Stimulated activated CD8-positive, alpha-beta memory T cell treated with anti-CD3 and anti-CD28 coated beads, Interleukin-4, amount 100 ng/mL, for 48 hours (primary cell): ENCODE results near the gene CCDC8.
A peak's percentile ranks its signal among the peaks of the same experiment; 100 is the strongest.
"Not testable (repeated sequence)": the region's sequence is repeated elsewhere in the genome, so short reads cannot be mapped to it uniquely, and the experiment has no call there.

ENCODE experiments used
- DNase-seq: peaks from one replicate; pipeline ENCODE4 v3.0.0-alpha.2; 2020

CCDC8 gene, protein sequence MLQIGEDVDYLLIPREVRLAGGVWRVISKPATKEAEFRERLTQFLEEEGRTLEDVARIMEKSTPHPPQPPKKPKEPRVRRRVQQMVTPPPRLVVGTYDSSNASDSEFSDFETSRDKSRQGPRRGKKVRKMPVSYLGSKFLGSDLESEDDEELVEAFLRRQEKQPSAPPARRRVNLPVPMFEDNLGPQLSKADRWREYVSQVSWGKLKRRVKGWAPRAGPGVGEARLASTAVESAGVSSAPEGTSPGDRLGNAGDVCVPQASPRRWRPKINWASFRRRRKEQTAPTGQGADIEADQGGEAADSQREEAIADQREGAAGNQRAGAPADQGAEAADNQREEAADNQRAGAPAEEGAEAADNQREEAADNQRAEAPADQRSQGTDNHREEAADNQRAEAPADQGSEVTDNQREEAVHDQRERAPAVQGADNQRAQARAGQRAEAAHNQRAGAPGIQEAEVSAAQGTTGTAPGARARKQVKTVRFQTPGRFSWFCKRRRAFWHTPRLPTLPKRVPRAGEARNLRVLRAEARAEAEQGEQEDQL

DNA sequence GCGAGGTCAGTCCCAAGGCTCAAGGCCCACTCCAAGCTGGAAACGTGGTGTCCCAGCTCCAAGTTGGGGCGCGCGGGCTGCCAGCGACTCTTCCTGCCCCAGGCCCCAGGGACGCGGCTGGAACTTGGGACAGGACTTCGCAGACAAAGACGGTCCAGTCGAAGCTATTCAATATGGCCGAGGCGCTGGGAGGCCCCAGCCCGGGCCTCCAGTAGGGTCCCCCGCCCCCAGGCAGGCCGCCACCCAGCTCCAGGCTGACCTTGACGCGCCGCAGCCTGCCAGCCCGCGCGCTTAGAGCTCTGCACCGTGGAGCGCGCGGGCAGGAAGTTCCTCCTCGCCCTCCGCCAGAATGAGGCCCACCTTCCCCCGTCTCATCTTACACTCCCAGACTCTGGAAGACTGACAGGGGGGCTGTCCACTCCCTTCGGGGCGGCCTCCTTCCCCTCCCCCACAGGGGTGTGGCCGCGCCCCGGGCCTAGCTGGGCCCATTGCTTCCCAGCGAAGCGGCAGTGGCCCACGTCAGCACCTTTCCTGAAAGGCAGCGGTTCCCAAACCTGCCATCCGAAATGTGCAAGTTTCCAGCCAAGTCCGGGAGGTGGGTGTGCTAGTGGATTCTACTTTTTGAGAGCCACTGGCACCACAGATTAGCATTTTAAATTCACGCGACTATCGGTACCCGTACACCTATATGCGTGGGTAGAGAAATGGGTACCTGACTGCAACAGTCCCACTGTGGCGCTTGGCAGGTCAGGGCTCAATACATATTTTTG lies at the start of gene CCDC8:
CCDC8 (minus strand) TSS at position 303 of the 770 bp plus-strand sequence. CDS start 754 bp downstream, outside the sequence.
- no peak for DNase-seq

DNA sequence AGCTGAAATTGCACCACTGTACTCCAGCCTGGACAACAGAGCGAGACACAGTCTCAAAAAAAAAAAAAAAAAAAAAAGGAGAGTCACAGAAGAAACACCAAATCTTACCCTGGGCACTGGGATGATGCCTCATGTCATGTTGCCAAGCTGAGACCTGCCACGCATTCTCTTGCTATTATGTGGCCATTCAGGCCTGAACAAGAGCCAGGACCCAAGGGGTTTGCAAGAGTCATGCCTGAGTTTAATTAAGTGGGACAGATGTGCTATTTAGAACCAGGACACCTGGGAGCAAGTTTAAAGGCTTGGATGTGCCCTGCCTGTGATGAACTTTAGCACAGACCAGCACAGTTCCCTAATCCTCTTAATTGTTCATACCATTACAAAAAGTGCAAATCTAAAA lies 48.2 kb upstream of the CCDC8 start:
- DNase-seq, result no peak

DNA sequence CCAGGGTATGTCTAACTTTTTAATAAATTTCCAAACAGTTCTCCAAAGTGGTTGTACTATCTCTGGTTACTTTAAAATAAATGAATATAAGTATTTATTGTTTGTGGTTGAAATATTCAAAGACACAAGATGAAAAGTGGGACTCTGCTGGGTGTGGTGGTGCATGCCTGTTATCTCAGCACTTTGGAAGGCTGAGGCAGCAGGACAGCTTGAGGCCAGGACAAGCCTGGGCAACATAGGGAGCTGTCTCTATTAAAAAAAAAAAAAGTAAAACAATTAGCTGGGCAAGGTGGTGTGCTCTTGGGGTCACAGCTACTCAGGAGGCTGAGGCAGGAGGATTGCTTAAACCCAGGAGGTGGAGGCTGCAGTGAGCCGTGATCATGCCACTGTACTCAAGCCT lies 47.6 kb upstream of the CCDC8 start:
- no peak for DNase-seq

DNA sequence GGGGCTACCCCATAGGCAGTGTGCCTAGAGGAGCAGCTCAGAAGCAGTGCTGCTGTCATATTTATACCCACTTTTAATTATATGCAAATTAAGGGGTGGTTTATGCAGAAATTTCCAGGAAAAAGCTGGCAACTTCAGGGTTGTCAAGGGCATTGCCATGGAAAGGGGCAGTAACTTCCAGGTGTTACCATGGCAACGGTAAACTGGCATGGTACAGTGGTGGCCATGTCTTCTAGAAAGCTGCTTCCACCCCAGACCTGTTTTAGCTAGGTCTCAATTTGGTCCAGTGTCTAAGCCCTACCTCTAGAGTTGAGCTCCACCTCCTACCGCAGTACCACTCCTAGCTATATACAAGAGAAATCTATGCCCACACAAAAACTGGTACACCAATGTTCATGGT lies 46.7 kb upstream of the CCDC8 start:
- DNase-seq, result no peak

DNA sequence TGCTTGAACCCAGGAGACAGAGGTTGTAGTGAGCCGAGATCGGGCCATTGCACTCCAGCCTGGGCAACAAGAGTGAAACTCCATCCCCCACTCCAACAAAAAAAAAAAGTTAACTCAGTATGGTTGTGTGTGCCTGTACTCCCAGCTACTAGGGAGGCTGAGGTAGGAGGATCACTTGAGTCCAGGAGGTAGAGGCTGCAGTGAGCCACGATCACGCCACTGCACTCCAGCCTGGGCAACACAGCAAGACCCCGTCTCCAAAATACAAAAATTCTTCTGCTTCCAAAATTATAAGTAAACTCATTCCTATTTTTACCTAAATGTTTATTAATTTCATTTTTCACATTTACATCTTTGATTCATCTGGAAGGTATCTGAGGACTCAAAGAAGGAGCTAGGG lies 43.6 kb upstream of the CCDC8 start:
- no peak for DNase-seq

DNA sequence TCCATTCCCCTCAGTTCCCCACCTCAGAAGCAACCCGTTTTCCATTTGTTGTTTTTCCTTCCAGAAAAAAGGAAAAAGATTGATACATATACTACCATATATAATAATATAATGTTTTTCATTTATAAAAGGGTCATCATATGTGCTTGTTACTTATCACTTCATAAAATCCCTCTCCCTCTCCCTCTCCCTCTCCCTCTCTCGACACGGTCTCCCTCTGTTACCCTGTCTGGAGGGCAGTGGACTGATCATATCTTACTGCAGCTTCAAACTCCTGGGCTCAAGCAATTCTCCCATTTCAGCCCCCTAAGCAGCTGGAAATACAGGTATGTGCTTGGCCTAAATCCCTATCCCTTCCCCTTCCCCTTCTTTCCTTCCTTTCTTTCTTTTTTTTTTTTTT lies 40.9 kb upstream of the CCDC8 start:
- no peak for DNase-seq

DNA sequence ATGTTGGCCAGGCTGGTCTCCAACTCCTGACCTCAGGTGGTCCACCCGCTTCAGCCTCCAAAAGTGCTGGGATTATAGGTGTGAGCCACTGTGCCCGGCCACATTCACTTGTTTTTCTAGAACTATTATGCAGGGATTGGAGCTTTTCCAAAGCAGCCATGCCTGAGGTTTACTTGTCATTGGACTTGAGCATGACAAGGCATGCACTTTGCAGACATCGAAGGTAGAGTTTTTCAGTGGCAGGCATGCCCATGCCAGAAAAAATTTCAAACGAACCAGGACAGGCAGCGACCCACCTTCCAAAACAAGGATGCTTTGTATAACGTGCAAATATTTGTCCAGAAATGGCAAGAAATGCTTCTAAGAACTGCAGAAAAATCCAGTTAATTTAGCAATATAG lies 40.3 kb upstream of the CCDC8 start:
- no peak for DNase-seq

DNA sequence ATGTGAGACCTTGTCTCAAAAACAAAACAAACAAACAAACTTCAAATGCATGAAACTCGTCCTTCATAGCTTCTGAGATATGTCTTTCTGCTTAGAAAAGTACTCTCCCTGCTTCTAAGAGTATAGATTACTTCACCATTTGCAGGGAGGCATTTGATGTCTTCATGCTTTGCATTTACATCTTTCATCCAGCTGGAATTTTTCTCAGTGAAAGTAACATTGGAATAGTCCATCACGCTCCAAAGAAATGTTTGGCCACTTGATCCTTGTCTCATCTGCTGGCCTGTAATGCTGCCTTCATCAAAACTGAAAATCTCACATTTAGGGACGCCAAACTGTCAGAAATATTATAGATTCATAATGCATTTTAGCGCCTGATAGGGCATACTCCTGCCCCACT lies 38.8 kb upstream of the CCDC8 start:
- no peak for DNase-seq

DNA sequence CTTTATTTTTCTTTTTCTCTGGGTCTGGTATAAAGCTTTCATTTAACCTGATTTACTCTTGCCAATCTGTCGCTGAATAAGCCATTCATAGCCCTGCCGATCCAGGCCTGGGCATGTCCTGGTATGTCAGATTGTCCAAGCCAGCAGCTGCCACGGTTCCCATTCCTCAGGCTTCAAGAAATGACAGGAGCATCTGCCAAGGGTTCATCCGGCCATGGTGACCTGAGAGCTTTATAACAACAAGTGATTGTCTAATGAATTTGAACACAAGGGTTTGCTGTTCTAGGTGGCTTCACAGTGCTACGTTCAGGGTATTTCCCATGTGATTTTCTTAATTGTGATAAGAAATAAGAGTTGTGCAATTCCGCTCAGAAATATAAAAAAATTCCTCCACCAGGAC lies 38.0 kb upstream of the CCDC8 start:
- no peak for DNase-seq

DNA sequence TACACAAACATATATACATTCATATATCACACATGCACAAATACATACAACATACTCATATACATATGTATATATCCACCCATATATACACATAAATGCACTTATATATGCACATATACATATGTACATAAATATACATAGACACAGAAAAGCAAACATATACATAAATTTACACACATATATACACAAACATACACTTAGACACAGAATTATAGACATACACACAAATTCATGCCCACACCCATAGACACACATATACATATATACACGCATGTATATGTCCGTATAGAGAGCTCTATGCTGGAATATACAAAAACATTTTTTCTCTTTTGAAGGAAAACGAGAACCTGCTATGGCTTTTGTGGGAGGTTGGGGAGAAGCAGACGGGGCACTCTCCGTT lies 37.4 kb upstream of the CCDC8 start:
- DNase-seq, result no peak

DNA sequence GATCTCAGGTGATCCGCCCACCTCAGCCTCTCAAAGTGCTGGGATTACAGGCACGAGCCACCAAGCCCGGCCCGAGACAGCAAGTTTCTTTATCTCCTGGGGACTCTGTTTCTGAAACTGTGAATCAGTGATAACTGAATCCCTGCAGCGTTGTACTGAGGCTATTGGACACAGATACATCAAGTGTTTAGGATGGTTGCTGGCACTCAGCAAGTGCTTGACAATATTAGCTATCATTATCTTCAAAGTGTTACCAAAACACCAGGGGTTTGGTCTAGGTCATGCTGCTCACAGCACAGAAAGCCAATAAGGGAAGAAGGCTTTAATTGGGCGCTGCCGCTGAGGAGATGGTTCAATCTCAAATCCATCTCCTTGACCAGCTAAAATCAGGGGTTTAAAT lies 35.9 kb upstream of the CCDC8 start:
- DNase-seq, result no peak

DNA sequence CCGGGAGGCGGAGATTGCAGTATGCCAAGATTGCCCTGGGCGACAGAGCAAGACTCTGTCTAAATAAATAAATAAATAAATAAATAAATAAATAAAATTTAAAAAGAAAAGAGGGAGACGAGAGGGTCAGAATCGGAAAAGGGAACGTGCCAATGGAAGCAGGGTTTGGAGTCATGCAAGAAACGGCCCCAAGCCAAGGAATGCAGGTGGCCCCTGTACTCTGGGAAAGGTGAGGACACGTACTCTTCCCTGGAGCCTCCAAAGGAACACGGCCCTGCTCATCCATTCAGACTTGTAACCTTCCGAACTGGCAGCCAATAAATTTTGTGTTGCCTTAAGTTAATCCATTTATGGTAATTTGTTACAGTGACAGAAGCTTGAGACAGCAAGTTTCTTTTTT lies 35.2 kb upstream of the CCDC8 start:
- DNase-seq, result no peak

DNA sequence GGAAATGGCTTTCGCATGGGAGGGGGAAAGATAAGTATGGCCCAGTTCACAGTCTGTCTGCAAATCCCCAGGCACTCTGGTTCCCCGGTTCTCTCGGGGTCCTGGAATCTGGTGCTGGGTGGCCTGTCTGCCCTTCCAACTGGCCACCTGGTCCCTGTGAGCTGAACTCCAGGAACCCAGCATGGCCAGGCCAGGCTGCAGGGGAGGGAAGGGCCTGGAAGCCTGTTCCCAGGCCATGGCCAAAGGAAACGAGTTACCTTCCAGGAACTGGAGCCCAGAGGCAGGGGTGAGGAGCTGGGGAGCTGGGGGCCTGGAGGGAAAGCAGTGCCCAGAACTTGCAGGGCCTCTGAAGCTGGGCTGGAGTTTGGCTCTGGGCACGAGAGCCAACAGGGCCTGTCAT lies 34.5 kb upstream of the CCDC8 start:
- DNase-seq, result no peak

DNA sequence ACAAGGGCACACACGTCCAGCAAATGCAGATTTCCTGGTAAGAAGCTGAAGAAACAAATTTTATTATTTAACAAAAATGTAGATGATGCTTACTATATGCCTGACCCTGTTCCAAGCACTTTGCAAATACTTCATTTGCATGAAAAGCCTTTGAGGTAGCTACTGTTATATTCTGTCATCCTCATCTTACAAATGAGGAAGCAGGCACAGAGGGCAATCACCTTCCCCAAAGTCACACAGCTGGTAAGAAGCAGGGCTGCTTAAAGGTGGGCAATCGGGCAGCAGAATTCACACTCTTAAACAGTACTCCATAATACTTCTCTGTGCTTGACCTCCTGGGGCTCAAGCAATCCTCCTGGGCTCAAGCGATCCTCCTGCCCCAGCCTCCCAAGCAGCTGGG lies 33.6 kb upstream of the CCDC8 start:
- no peak for DNase-seq

DNA sequence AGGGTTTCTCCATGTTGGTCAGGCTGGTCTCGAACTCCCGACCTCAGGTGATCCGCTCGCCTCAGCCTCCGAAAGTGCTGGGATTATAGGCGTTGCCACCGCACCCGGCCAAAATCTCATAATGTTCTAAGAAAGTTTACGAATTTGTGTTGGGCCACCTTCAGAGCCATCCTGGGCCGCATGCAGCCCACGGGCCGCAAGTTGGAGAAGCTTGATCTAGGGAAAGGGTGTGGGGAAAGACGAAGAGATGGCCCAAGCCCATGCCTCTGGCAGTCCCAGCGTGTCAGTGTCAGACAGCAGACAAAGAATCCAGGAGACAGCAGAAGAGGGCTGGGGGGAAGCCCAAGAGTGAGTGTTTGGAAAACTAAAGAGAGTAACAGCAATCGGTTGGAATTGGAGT lies 32.7 kb upstream of the CCDC8 start:
- DNase-seq, result no peak

DNA sequence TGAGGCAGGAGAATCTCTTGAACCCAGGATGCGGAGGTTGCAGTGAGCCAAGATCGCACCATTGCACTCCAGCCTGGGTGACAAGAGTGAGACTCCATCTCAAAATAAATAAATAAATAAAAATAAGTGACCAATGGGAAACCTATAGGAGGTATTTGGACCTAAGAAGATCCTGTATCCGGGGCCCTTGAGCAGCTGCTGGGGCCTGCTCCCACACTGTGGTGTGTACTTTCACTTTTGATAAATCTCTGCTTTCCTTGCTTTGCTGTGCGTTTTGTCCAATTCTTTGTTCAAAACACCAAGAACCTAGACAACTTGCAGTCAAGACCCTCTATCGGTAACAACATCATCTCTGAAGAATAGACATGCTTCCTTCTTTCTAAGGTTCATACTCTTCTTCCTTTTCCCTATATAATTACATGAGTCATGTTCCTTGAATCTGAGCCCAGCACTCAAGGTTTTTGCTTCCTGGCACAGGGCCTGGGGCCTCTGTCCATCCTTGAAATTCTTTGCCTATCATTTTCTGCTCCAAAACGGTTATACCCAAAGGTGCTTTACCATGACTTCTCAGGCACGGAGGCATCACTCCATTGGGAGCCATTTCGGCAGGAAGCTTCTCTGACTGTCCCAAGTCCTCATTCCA lies 29.6 kb upstream of the CCDC8 start:
- no peak for DNase-seq

DNA sequence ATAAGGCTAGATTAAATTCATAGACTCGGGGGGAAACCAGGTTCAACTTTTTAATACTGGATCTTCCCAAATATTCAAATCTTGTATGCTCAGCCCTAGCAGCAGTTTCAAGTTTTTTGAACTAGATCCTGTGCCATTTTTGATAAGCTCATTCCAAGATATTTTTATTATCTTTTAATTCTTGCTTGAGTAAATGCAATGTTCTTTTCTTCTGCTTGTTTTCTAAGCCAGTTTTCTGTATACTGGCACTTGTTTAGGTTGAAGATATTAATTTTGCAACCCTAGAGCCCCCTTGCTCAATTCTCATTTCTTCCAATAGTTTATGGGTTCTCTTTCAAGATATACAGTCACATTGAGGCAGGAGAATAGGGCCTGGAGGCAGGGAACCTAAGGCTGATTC lies 28.5 kb upstream of the CCDC8 start:
- DNase-seq, result no peak

DNA sequence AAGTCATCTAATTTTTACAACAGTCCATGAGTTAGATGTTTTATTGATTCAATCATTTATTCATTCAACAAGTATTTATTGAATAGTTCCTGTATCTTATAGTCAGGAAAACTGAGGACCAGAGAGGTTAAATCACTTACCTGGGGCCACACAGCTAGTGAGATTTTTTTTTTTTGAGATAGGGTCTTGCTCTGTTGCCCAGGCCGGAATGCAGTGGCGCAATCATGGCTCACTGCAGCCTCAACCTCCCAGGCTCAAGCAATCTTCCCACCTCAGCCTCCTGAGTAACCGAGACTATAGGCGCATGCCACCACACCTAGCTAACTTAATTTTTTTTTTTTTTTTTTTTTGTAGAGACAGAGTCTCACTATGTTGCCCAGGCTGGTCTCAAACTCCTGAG lies 22.3 kb upstream of the CCDC8 start:
- DNase-seq, result not testable (repeated sequence)

DNA sequence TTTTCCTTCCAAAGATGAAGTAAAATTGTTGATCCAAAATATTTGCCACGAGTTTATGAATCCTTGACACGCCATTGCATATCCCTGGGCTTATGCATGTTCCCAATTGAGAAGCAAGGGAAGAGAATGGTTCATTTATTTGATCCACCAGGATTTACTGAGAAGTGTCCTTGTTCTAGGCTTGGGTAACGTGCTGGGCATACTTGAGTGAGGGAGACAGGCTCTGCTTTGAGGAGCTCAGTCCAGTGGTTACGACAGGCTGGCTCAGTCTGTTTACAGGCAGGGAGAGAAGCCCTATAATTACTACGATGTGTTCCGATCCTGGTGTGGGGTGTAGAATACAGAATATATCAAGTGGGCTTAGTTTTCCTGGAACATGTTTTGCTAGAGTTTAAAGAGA lies 21.6 kb upstream of the CCDC8 start:
- DNase-seq, result no peak

DNA sequence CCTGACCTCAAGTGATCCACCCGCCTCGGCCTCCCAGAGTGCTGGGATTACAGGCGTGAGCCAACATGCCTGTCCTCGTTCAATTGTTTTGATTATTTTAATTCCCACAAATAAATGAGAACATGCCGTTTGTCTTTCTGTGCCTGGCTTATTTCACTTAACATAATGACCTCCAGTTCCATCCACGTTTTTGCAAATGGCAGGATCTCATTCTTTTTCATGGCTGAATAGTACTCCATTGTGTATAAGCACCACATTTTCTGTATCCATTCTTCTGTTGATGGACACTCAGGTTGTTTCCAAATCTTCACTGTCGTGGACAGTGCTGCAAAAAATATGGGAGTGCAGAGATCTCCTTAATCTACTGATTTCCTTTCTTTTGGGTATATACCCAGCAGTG lies 20.1 kb upstream of the CCDC8 start:
- DNase-seq, result not testable (repeated sequence)

DNA sequence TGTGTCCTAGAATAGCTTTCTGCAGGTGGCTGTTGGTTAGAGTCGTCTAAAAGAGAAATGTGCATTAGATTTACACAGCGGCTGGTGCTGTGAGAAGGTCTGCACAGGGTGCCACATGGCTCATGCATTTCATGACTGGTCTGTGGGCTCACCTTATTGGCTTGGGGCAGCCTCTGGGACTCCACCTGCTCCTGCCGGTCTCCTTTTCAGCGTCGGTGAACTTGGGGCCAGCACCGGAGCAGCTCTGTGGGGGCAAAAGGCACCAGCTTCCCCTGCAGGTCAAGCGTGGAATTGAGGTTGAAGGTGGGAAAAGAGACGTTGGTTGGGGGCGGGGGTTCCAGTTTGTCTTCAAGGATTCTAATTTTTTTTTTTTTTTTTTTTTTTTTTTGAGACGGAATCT lies 18.5 kb upstream of the CCDC8 start:
- no peak for DNase-seq

DNA sequence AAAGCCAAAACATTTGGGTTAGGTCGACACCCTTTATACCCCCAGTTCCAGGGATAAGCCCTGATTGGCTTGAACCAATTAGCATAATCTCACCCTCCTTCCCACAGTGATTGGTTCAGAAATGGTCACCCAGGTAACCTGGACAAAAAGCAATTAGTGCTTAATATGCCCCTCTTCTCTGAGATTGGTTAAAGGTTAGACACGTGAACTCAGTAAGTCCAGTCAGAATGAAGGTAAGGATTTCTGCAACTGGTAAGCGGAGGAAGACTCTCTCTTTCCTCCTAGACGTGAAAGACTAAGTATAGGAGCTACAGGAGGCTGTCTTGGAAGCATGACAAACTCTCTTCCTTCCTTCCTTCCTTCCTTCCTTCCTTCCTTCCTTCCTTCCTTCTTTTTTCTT lies 16.6 kb upstream of the CCDC8 start:
- no peak for DNase-seq

DNA sequence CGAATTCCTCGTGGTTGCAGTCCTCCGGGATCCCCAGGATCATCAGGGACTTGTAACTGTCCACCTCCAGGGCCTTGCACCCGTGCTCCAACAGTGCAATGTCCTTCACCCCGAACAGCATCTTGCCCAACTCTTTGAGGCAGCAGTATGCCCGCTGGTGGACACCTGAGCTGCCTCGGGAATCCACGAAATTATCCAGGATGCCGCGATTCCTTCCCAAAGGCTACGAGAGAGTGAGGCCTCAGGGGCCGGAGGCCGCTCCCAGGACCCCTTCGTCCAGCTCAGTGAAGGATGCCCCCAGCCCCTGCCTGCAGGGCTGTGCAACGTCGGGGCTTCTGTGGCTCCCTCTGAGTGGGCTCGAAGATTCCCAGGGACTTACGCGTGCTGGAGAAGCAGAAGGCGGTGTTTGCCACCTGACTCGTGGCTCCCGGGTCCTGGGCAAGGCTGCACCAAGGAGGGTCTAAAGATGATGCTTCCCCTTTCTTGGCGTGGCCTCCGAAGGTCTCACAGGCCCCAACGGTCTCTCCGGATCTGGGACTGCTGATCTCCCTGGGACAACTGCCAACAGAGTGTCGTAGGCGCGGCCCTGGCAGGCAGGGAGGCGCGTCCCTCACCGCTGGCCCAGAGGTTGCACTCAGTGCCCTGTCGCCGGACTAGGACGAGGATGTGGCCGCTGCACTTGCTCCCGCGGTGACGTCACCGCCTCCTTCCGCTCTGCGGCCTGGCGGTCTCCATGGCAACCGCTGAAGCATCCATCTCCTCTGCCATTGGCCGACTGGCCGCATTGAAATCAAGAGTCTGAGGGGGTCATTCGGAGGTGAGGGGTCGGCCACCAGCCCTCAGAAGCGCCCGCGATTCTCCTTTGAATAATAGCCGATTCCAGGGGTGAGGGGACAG lies 15.1 kb upstream of the CCDC8 start, which contains the start of gene PNMA8C:
PNMA8C (minus strand) TSS at position 698 of the 897 bp plus-strand sequence; CDS start at position 121, 577 bp downstream.
- DNase-seq, result peak; percentile 74
